NCI-H2171 (cell line): ENCODE data around the gene ELN.

Experiments used
- DNase-seq: peaks from one replicate; lab custom pipeline; 2025; lab: John Stamatoyannopoulos, UW

ELN gene

GRCh38 chr7:74094224-74095101 is 66.5 kb downstream of the ELN start:
- DNase-seq = no peak

DNA sequence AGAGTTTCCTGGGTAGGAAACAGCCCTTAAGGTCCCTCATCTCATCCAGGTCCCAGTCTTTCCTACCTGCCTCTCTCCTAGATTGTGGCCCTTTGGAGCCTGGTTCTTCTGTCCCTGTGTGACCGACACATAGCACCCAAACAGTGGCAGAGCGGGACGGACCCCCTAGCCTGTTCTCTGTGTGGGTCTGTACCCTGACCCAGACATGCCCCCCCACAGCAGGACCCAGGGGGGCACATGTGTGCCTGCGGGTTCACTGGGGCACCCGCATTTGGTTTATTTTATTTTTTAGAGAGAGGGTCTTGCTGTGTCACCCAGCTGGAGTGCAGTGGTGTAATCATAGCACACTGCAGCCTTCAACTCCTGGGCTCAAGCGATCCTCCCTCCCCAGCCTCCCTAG is 67.2 kb downstream of the ELN start:
- DNase-seq = no peak

- no peak for DNase-seq
Measured at GRCh38 chr7:74097937-74098614, 70.1 kb downstream of the ELN start.

GRCh38 chr7:74099031-74099430 is 71.1 kb downstream of the ELN start:
- no peak for DNase-seq

DNA sequence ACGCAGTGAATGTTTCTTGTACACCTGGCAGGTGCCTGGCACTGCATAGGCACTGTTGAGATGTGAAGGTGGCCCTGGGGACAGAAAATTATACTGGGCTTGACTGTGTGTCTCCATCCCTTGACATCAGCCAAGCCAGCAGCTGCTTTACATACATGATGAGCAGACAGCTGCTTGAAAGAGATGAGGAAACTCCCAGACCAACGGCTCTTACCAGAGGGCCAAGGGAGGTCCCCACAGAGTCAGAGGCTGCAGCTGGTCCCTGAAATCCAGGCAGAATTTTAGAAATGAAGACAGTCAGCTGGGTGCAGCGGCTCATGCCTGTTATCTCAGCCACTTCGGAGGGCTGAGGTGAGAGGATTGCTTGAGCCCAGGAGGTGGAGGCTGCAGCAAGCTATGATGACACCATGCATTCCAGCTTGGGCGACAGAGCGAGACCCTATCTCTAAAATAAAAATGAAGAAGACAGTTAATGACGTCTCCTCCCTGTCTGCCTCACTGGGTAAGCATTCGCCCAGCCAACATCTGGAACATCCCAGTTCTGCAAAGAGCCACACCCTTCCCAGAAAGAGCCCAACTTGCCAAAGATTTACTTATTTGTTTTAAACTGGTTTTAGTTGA is 73.2 kb downstream of the ELN start:
- DNase-seq = no peak

DNA sequence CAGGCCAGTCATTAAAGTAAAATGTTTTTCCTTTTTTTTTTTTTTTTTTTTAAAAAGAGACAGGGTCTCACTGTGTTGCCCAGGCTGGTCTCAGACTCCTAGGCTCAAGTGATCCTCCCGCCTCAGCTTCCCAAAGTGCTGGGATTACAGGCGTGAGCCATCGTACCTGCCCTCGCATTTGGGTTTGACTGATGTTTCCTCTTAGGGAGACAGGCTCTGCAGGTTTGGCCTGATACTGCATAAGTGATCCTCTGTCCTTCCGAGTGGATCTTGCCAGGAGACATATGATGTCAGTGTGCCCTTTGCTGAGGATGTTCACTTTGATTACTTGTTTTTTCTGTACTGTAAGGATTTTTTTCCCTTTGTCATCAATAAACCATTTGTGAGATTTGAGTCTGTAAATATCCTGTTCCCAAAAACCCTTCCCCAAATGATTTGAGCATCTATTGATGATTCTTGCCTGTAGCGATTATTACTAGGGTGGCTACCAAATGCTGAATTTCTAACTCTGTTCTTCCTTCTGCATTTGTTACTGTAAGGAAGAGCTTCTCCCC is 75.3 kb downstream of the ELN start:
- no peak for DNase-seq

GRCh38 chr7:74104702-74105101 is 76.7 kb downstream of the ELN start:
- DNase-seq = no peak

GRCh38 chr7:74105992-74106391 is 78.0 kb downstream of the ELN start:
- DNase-seq = no peak

DNA sequence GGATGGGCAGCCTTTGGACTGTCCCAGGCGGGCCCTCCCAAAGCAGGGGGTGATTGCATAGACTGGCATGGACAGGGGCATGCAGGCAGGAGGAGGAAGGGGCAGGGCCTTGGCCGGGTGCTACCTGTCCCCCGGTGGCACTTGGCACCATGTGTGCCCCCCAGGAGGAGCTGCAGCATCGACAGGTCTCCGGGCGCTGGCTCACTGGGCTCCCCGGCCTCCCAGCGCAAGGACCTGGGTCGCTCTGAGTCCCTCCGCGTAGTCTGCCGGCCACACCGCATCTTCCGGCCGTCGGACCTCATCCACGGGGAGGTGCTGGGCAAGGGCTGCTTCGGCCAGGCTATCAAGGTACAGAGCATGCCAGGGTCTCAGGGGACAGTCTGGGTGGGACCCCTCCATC is 78.9 kb downstream of the ELN start:
- no peak for DNase-seq

- DNase-seq = no peak
Measured at GRCh38 chr7:74115326-74115725, 87.4 kb downstream of the ELN start.

GRCh38 chr7:74116356-74116755 is 88.4 kb downstream of the ELN start:
- DNase-seq = no peak
